NB4 (cell line): ENCODE measurements around the gene SLC35G3.

Experiments used
- DNase-seq: peaks from one replicate; pipeline ENCODE4 v3.0.0; 2010; ENCODE audit warnings: low read depth
- H3K4me3 ChIP-seq: one replicate; pipeline ENCODE4 v1.5.1; 2011; ENCODE audit warnings: mild to moderate bottlenecking, low read depth, low read length, moderate library complexity
- CTCF ChIP-seq: IDR thresholded peaks from one replicate; pipeline ENCODE4 v1.5.1; 2012; ENCODE audit warnings: low read depth, low read length
- MAX ChIP-seq: IDR thresholded peaks from 2 replicates; pipeline ENCODE4 v1.6.1; 2011; ENCODE audit warnings: low read depth, low read length
- MYC ChIP-seq: IDR thresholded peaks from 2 replicates; pipeline ENCODE4 v1.6.1; 2011; ENCODE audit warnings: low read depth, low read length
- POLR2A ChIP-seq: IDR thresholded peaks from 2 replicates; pipeline ENCODE4 v1.6.1; 2011; ENCODE audit warnings: mild to moderate bottlenecking; ENCODE audit not compliant: insufficient read length; ENCODE audit errors: extremely low read depth

The SLC35G3 gene

GRCh38 chr17:35171834-35172233 is 22.4 kb downstream of the SLC35G3 start:
- no peak overlapping the region for H3K4me3 ChIP-seq
- DNase-seq = no peak
- TF ChIP-seq MYC = no peak
- no peak for TF ChIP-seq POLR2A
- TF ChIP-seq CTCF = no peak
- no peak for TF ChIP-seq MAX

GRCh38 chr17:35170968-35171771 is 23.0 kb downstream of the SLC35G3 start:
- no peak overlapping the region for H3K4me3 ChIP-seq
- peak; percentile 23 for DNase-seq
- TF ChIP-seq POLR2A (no peak), MYC (no peak), CTCF (no peak), MAX (no peak)

- TF ChIP-seq POLR2A (no peak), CTCF (no peak), MAX (no peak), MYC (no peak)
- DNase-seq = no peak
- no peak overlapping the region for H3K4me3 ChIP-seq
These were observed 24.3 kb downstream of the SLC35G3 start for GRCh38 chr17:35169835-35170363.

GRCh38 chr17:35167666-35168065 is 26.5 kb downstream of the SLC35G3 start:
- DNase-seq = no peak
- TF ChIP-seq MAX = no peak
- TF ChIP-seq CTCF = no peak
- TF ChIP-seq POLR2A = no peak
- no peak for TF ChIP-seq MYC
- no peak overlapping the region for H3K4me3 ChIP-seq

GRCh38 chr17:35167046-35167445 is 27.1 kb downstream of the SLC35G3 start:
- no peak for TF ChIP-seq POLR2A
- TF ChIP-seq MYC = no peak
- TF ChIP-seq CTCF = no peak
- no peak for TF ChIP-seq MAX
- H3K4me3 ChIP-seq = no peak overlapping the region
- no peak for DNase-seq
